GM18519 (cell line): Measurements from ENCODE around the gene TMEM61.
"Not testable (repeated sequence)": the region's sequence is repeated elsewhere in the genome, so short reads cannot be mapped to it uniquely, and the experiment has no call there.

Experiments
- ATAC-seq: cut with Tn5 transposase; IDR thresholded peaks from one replicate; pipeline ENCODE4 v1.9.1; 2021; ENCODE audit warnings: mild to moderate bottlenecking, moderate library complexity; ENCODE audit not compliant: unreplicated experiment, low FRiP score

Gene TMEM61

GRCh38 chr1:54980528-54981241 is at the start of gene TMEM61:
Gene TMEM61 (plus strand): TSS chr1:54980628. CDS start chr1:54981066, 438 bp downstream.
- no peak for ATAC-seq

GRCh38 chr1:54931275-54931840 is 49.1 kb upstream of the TMEM61 start:
- no peak for ATAC-seq

- ATAC-seq = not testable (repeated sequence)
Observed at GRCh38 chr1:54934081-54934480, 46.3 kb upstream of the TMEM61 start.

- no peak for ATAC-seq
Observed at GRCh38 chr1:54934869-54935268, 45.6 kb upstream of the TMEM61 start.

- no peak for ATAC-seq
Observed at GRCh38 chr1:54936791-54937190, 43.6 kb upstream of the TMEM61 start.

GRCh38 chr1:54937469-54937868 is 43.0 kb upstream of the TMEM61 start:
- ATAC-seq = no peak

GRCh38 chr1:54938955-54939354 is 41.5 kb upstream of the TMEM61 start:
- not testable (repeated sequence) for ATAC-seq

GRCh38 chr1:54940042-54940441 is 40.4 kb upstream of the TMEM61 start:
- ATAC-seq = no peak

- no peak for ATAC-seq
Observed at GRCh38 chr1:54942976-54943375, 37.5 kb upstream of the TMEM61 start.

- ATAC-seq = no peak
Observed at GRCh38 chr1:54944610-54945392, 35.6 kb upstream of the TMEM61 start.

- no peak for ATAC-seq
Observed at GRCh38 chr1:54945393-54945936, 35.0 kb upstream of the TMEM61 start.

- no peak for ATAC-seq
Observed at GRCh38 chr1:54947540-54947939, 32.9 kb upstream of the TMEM61 start.

- ATAC-seq = no peak
Observed at GRCh38 chr1:54949053-54949452, 31.4 kb upstream of the TMEM61 start.

GRCh38 chr1:54950006-54950368 is 30.4 kb upstream of the TMEM61 start:
- no peak for ATAC-seq

- no peak for ATAC-seq
Observed at GRCh38 chr1:54950369-54951163, 29.9 kb upstream of the TMEM61 start.

GRCh38 chr1:54951810-54952226 is 28.6 kb upstream of the TMEM61 start:
- no peak for ATAC-seq

- no peak for ATAC-seq
Observed at GRCh38 chr1:54952950-54953718, 27.3 kb upstream of the TMEM61 start.

GRCh38 chr1:54953846-54954245 is 26.6 kb upstream of the TMEM61 start:
- ATAC-seq = no peak

- no peak for ATAC-seq
Observed at GRCh38 chr1:54955359-54955758, 25.1 kb upstream of the TMEM61 start.

GRCh38 chr1:54956726-54957125 is 23.7 kb upstream of the TMEM61 start:
- no peak for ATAC-seq
